ENCODE measurements around the gene RPS6KL1.

RPS6KL1 gene

DNA sequence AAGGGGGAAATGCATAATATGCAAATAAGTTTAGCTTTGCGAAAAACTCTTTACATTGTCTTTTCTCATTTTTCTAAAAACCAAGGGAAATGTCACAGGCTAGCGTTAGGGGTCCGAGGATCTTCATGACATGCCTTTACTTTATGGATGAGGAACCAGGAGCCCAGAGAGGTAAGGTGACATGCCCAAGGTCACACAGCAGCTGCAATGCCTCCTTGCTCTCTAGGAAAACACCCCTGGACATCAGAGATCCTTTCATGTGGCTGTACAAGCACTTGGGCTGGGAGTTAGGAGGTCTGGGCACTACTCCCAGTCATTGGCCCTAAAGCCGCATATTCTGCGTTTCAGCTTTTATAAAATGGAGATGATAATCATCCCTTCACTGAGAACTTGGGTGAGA lies 47.9 kb downstream of the RPS6KL1 start:
- no peaks in the 10 kb centered on the region for H3K9me3 Mint-ChIP-seq

DNA sequence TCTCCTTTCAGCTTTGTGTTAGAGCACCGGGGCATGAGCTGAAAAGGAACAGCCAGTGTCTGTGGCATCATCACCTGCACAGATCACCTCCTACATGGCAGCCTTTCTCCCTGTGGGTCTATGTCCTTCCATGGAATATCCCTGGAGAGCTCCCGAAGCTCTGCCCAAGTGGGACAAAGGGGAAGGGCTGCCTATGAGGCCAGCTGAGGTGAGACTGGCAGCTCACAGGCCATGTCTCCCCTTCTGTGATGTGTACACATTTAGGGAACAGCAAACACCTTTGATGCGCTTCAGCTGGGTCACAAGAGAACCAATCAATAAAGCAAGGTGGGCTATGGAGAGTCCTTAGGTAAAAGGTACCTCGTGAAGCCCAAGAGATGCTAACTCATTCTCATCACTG lies 51.2 kb downstream of the RPS6KL1 start:
- no peaks in the 10 kb centered on the region for H3K36me3 Mint-ChIP-seq
- no peaks in the 10 kb centered on the region for H3K27me3 Mint-ChIP-seq
- no peak overlapping the region for H3K4me3 Mint-ChIP-seq

More for the DNA sequence above, 47.9 kb downstream of the RPS6KL1 start:
- peaks cover 28% of the 10 kb centered on the region for H3K4me1 Mint-ChIP-seq
- no peaks in the 10 kb centered on the region for H3K36me3 Mint-ChIP-seq
- no peak overlapping the region for H3K27ac Mint-ChIP-seq
- no peaks in the 10 kb centered on the region for H3K27me3 Mint-ChIP-seq
- peak overlapping the region; percentile 56 for H3K4me3 Mint-ChIP-seq

DNA sequence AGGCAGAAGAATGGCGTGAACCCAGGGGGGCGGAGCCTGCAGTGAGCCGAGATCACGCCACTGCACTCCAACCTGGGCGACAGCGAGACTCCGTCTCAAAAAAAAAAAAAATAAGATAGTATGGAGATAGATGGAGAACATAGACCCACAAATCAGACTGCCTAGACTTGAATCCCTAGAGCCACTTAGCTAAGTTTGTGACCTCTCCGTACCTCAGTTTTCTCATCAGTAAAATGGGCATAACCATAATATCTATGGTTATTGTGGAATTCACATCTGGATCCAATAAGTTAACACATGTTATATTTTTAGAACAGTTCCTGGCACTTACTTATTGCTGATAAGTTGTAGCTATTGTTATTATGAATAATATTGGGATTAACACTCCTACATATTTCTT lies 54.3 kb downstream of the RPS6KL1 start:
- no peak overlapping the region for H3K4me3 Mint-ChIP-seq
- peak overlapping the region; percentile 48 for H3K27ac Mint-ChIP-seq

More for the DNA sequence above, 51.2 kb downstream of the RPS6KL1 start:
- H3K4me1 Mint-ChIP-seq = peaks cover 34% of the 10 kb centered on the region
- no peak overlapping the region for H3K27ac Mint-ChIP-seq
- no peaks in the 10 kb centered on the region for H3K9me3 Mint-ChIP-seq

DNA sequence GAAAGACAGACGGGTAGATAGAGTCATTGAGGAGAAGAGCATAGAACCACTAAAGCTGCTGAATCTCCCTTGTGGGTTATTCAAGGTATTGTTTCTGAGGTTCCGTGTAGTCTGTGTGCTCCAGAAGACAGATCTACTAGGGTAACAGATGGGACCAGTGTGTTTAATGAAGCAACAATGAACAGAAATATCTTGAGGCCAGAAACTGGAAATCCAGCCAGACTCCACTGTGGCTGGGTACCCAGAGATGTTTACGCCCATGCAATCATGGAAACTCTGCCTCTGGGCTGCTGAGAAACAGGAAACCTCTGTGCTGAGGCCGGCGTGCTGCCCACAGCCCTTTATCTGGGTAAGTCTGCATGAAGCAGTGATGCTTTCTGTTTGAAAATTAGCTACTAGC lies 55.4 kb downstream of the RPS6KL1 start:
- no peaks in the 10 kb centered on the region for H3K9me3 Mint-ChIP-seq
- H3K36me3 Mint-ChIP-seq = no peaks in the 10 kb centered on the region
- peak overlapping the region; percentile 50 for H3K4me3 Mint-ChIP-seq

More for the DNA sequence above, 54.3 kb downstream of the RPS6KL1 start:
- no peaks in the 10 kb centered on the region for H3K9me3 Mint-ChIP-seq
- H3K4me1 Mint-ChIP-seq = peaks cover 27% of the 10 kb centered on the region
- no peaks in the 10 kb centered on the region for H3K36me3 Mint-ChIP-seq
- no peaks in the 10 kb centered on the region for H3K27me3 Mint-ChIP-seq

DNA sequence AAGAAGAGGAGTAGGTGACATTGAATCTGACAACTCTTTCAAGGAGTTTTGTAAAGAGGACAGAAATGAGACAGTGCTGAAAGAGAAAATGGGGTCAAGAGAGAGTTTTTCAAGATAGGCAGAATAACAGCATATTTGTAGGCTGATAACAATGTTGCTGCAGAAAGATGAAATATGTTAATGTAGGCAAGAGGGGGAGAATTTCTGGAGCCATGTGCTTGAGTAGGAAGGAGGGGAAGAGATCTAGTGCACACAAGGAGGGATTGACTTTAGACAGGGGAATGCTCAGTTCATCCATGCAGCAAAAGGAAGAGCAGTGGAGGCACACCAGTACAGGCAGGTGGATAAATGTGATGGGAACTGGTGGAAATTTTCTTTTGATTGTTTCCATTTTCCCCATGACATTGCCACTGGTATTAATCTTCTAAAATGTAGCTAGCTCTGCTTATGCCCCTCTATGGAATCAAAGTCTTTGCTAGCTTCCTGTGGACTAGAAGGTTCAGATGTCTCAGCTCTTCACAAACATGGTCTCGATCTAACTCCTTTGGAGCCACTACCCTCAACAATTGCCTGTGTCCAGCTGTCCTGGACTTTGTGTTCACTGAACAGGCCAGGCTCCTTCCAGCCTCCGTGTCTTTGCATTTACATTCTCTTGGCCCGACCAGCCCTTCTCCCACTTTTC lies 56.2 kb downstream of the RPS6KL1 start:
- Mint-ChIP-seq H3K4me1 (peaks cover 27% of the 10 kb centered on the region), H3K4me3 (peak overlapping the region; percentile 50), H3K27me3 (no peaks in the 10 kb centered on the region), H3K36me3 (no peaks in the 10 kb centered on the region), H3K27ac (peak overlapping the region; percentile 76), H3K9me3 (no peaks in the 10 kb centered on the region)

More for the DNA sequence above, 55.4 kb downstream of the RPS6KL1 start:
- Mint-ChIP-seq H3K27ac (peak overlapping the region; percentile 76), H3K27me3 (no peaks in the 10 kb centered on the region), H3K4me1 (peaks cover 27% of the 10 kb centered on the region)

DNA sequence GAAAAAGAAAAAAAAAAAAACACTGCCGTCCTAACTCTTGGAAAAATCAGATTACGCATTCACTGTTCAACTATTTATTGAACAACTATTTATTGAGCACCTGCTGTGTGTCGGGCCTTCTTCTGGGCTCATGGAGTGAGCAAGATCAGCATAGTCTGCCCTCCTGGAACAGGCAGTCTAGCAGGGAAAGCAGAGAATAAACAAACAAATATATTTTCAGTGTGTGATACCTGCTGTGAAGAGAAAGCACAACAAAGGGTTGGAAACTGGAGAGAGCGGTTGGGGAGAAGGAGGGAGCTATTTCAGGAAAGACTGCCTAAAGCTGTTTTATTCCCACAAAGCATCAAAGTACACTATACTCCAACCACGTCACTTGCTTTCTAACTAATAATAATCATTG lies 57.9 kb downstream of the RPS6KL1 start:
- H3K27ac Mint-ChIP-seq = peak overlapping the region; percentile 84
- H3K4me3 Mint-ChIP-seq = no peak overlapping the region
- H3K36me3 Mint-ChIP-seq = no peaks in the 10 kb centered on the region
- H3K4me1 Mint-ChIP-seq = peaks cover 35% of the 10 kb centered on the region
- H3K27me3 Mint-ChIP-seq = no peaks in the 10 kb centered on the region
- no peaks in the 10 kb centered on the region for H3K9me3 Mint-ChIP-seq

DNA sequence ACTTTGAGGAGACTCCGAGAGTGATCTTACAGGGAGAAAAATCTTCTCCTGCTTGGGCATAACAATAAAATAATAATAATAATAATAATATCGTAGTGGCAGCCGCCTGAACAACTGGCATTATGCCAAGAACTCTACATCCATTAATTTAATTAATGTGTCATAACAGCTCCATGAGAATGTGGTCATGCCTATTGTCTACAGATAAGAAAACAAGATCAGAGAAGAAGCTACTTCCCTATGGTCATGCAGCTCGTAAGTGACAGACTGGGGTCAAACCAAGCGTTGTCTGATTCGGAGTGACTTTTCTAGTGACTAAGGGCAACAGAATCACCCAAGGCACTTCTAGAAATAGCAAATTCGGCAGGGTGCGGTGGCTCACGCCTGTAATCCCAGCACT lies 58.9 kb downstream of the RPS6KL1 start:
- peaks cover 35% of the 10 kb centered on the region for H3K4me1 Mint-ChIP-seq
- no peaks in the 10 kb centered on the region for H3K27me3 Mint-ChIP-seq
- no peak overlapping the region for H3K4me3 Mint-ChIP-seq
- H3K9me3 Mint-ChIP-seq = no peaks in the 10 kb centered on the region
- no peaks in the 10 kb centered on the region for H3K36me3 Mint-ChIP-seq
- H3K27ac Mint-ChIP-seq = no peak overlapping the region

DNA sequence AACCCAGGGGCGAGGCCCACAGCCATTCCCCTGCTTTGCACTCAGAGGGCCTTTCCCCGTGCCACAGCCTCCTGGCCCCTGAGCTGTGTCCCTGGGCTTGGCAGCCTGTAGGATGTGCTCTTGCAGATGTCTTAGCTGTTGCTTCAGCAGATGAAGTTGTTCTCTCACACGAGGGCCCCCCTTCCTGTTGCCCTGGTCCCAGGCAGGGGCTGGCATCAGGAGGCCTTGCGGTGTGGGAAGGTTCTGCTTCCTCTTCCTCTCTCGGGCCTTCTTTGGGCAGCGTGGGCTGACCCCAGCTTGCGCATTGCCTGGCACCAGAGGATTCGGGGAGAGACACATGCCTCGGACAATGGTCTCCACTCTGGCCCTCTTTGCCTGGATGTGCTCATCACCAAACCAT lies 59.8 kb downstream of the RPS6KL1 start:
- Mint-ChIP-seq H3K27me3 (no peaks in the 10 kb centered on the region), H3K4me1 (peaks cover 30% of the 10 kb centered on the region), H3K9me3 (no peaks in the 10 kb centered on the region), H3K4me3 (no peak overlapping the region), H3K27ac (no peak overlapping the region), H3K36me3 (no peaks in the 10 kb centered on the region)

DNA sequence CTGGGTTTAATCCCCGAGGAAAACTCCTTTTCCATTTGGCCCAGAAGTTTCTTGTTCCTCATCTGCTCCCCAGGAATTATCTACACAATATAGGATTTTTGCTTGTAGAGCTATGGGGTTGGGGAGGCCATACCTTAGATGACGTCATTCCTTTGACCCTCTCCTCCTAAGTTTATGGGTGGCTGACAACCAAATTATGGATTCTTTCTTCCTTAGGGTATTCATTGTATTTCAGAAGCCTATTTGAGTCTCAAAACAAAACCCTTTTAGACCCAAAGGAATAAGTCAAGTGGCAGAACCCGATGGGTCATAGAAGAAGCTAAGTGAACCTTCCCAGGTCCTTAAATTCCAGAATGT lies 61.3 kb downstream of the RPS6KL1 start:
- H3K9me3 Mint-ChIP-seq = no peaks in the 10 kb centered on the region
- H3K27ac Mint-ChIP-seq = no peak overlapping the region
- H3K4me1 Mint-ChIP-seq = peaks cover 15% of the 10 kb centered on the region
- H3K4me3 Mint-ChIP-seq = no peak overlapping the region
- no peaks in the 10 kb centered on the region for H3K36me3 Mint-ChIP-seq
- no peaks in the 10 kb centered on the region for H3K27me3 Mint-ChIP-seq

DNA sequence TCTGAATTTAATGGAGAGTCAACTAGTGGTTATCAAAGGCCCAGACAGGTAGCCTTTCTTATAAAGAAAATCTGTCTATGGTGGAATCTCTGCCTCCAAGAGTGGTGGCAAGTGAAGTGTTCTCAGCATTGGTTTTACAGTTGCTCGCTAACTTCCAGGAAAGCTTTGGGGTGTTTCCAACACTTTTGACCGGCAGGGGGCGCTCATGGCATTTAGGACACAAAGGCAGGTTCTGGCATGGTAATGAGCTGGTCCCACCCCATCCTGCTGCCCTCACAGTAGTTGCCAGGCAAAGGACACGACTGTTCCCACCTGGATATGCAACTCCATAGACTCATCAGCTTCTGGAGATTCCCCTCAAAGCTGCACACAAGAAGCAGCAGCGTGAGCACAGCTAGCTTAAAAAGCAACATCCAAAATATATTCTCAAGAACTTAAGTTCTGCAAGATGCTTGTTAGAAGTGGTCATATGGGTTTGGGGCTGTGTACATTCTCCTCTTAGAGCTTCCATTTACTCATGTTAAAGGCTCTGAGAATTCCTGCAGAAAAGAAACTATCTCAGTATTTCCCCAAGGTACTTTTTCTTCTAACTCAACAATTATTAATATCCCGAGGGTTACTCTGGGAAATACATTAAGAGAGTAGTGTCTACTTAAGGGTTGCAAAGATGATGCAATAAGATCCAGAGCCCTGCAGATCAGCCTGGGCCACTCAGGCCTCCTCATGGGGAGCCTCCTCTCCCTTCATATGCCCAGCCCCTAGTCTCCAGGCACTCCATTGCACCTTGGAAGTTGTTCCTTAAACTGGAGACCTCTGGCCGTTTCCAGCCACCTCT lies 61.9 kb downstream of the RPS6KL1 start:
- no peaks in the 10 kb centered on the region for H3K36me3 Mint-ChIP-seq
- H3K27ac Mint-ChIP-seq = no peak overlapping the region
- H3K4me1 Mint-ChIP-seq = peaks cover 9% of the 10 kb centered on the region

DNA sequence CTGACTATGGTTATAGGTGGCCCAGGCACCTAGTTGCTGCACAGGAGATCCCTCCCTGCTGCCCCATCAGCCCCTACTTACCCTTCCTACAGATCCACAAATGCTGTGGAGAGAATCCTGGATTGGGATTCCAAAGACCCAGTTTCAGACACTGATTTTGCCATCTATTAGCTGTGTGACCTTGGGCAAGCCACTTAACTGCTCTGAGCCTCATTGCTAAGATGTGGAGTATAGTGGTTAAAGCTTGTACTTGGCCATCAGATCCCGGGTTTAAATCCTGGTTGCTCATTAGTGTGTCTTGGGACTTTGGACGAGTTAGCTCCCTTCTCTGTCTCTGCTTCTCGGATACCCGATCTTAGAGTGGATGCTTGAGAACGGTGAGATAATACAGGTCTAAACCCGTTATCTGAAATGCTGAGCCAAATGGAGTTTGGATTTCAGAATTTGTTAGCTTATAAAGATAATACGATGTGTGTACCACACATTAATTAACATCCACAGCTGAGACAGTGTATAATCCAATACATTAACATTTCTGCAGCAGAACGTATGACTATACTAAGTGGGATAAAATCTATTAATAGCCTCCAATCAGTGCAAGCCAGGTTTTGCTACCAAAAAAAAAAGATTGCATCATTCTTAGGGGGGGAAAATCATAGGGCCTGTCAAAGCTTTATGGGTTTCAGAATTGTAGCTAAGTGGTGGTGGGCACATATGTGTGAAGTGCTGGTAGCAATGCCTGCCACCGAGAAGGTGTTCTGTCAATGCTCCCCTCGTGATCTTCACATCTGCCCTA lies 63.1 kb downstream of the RPS6KL1 start:
- no peaks in the 10 kb centered on the region for H3K27me3 Mint-ChIP-seq
- no peak overlapping the region for H3K4me3 Mint-ChIP-seq
- H3K4me1 Mint-ChIP-seq = peaks cover 15% of the 10 kb centered on the region
- no peaks in the 10 kb centered on the region for H3K9me3 Mint-ChIP-seq
- no peak overlapping the region for H3K27ac Mint-ChIP-seq
- no peaks in the 10 kb centered on the region for H3K36me3 Mint-ChIP-seq

More for the DNA sequence above, 61.9 kb downstream of the RPS6KL1 start:
- Mint-ChIP-seq H3K4me3 (no peak overlapping the region), H3K27me3 (no peaks in the 10 kb centered on the region), H3K9me3 (no peaks in the 10 kb centered on the region)

DNA sequence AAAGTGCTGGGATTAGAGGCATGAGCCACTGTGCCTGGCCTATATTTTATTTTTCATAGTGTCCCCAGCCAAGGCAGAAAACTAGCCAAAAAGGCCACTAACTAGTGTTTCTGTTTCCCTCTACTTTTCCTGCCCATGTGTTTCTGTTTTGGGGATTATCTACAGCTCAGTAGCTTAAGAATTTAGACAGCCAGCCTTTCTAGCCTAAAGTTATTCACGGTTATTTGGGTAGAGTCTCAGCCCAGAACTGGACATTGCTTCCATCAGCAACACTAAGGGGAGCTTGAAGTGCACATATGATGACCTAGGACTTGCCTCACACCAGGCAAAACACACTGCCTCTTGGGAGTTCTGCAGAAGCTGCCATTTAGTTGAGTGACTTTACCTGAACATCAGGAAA lies 65.0 kb downstream of the RPS6KL1 start:
- no peaks in the 10 kb centered on the region for H3K36me3 Mint-ChIP-seq
- no peak overlapping the region for H3K27ac Mint-ChIP-seq
- H3K9me3 Mint-ChIP-seq = no peaks in the 10 kb centered on the region
- H3K4me3 Mint-ChIP-seq = no peak overlapping the region
- H3K4me1 Mint-ChIP-seq = peaks cover 30% of the 10 kb centered on the region
- no peaks in the 10 kb centered on the region for H3K27me3 Mint-ChIP-seq

DNA sequence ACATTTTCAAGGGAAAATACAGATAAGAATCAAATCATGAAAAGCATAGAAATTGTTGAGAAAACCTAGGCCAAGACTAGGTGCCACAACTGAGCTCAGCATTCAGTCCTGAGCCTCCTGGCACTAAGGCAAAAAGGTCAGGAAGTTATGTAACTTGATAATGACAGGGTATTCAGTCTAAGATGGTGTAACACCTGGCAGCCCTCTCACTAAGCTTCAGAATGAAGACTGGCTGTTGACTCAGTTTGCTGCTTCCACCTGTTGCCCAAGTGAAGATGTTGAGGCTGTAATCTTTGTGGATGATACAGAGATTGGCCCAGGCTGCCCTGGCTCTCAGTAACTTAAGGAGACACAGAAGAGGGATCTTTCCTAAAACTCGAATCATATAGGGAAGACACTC lies 66.7 kb downstream of the RPS6KL1 start:
- Mint-ChIP-seq H3K4me1 (peaks cover 39% of the 10 kb centered on the region), H3K9me3 (no peaks in the 10 kb centered on the region)

DNA sequence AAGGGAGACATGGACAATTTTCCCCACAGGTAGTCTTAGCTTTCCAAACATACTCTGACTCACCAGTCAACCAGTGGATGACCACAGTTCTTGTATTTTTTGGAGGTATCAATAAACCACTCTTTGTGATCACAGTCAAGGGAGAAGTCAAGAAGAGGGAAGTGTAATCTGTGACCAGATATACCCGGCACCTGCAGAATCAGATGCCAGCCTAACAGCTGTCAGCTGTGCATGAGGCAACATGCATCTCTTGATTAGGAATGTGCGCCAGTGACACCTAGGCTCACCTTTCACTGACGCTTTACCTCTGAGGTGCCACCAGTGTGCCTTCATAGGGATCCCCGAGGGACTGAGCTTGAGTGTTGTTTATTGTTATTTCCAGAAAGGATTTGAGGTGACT lies 67.1 kb downstream of the RPS6KL1 start:
- no peaks in the 10 kb centered on the region for H3K9me3 Mint-ChIP-seq
- H3K4me1 Mint-ChIP-seq = peaks cover 37% of the 10 kb centered on the region
- no peak overlapping the region for H3K4me3 Mint-ChIP-seq
- H3K36me3 Mint-ChIP-seq = no peaks in the 10 kb centered on the region
- H3K27me3 Mint-ChIP-seq = no peaks in the 10 kb centered on the region
- H3K27ac Mint-ChIP-seq = peak overlapping the region; percentile 88

More for the DNA sequence above, 66.7 kb downstream of the RPS6KL1 start:
- Mint-ChIP-seq H3K36me3 (no peaks in the 10 kb centered on the region), H3K27ac (no peak overlapping the region), H3K4me3 (no peak overlapping the region), H3K27me3 (no peaks in the 10 kb centered on the region)

DNA sequence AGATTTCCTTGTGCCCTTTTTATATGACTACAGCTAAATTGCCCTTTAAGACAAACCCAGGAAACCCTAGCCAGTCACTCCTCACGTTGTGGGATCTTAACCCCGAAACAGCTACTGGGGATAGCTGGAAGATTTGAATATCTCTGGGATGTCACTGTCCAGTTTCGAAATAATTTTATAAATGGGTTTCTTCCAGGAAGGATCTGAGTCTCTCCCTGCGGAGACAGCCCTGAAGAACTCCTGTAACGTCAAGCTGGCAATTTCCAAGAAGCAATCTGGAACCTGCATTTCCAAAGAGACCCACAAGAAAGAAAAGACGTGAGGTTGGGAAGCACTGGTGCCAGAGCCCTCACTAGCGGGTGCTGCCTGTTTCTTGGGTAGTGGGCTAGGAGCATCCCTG lies 68.0 kb downstream of the RPS6KL1 start:
- H3K4me3 Mint-ChIP-seq = no peak overlapping the region
- H3K27me3 Mint-ChIP-seq = no peaks in the 10 kb centered on the region
- peaks cover 31% of the 10 kb centered on the region for H3K4me1 Mint-ChIP-seq
- no peaks in the 10 kb centered on the region for H3K36me3 Mint-ChIP-seq
- no peak overlapping the region for H3K27ac Mint-ChIP-seq
- H3K9me3 Mint-ChIP-seq = no peaks in the 10 kb centered on the region

Data from activated naive CD4-positive, alpha-beta T cell treated with anti-CD3 and anti-CD28 coated beads, Interleukin-2, amount 50 U/mL, for 24 hours (primary cell).